ENCODE data around the gene MINPP1.

The MINPP1 gene

GRCh38 chr10:87565010-87565409 is 60.3 kb downstream of the MINPP1 start:
- in situ Hi-C loops (cut with HindIII; ENCODE audit: low sequenced_read_pairs) = no loop called here
- TF ChIP-seq, protein P1, sequence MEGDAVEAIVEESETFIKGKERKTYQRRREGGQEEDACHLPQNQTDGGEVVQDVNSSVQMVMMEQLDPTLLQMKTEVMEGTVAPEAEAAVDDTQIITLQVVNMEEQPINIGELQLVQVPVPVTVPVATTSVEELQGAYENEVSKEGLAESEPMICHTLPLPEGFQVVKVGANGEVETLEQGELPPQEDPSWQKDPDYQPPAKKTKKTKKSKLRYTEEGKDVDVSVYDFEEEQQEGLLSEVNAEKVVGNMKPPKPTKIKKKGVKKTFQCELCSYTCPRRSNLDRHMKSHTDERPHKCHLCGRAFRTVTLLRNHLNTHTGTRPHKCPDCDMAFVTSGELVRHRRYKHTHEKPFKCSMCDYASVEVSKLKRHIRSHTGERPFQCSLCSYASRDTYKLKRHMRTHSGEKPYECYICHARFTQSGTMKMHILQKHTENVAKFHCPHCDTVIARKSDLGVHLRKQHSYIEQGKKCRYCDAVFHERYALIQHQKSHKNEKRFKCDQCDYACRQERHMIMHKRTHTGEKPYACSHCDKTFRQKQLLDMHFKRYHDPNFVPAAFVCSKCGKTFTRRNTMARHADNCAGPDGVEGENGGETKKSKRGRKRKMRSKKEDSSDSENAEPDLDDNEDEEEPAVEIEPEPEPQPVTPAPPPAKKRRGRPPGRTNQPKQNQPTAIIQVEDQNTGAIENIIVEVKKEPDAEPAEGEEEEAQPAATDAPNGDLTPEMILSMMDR (IDR thresholded peaks at IDR 0.05; ENCODE audit: low read depth, low read length, missing control alignments) = no peak
- no peak overlapping the region for H3K4me3 ChIP-seq (ENCODE audit: low read depth, low read length)
- no peak for DNase-seq (ENCODE audit: low read depth)

- in situ Hi-C loops (cut with HindIII; ENCODE audit: low sequenced_read_pairs) = no loop called here
- TF ChIP-seq, protein P1 (IDR thresholded peaks at IDR 0.05; ENCODE audit: low read depth, low read length, missing control alignments) = no peak
Measured at GRCh38 chr10:87575851-87576250, 71.2 kb downstream of the MINPP1 start.

DNA sequence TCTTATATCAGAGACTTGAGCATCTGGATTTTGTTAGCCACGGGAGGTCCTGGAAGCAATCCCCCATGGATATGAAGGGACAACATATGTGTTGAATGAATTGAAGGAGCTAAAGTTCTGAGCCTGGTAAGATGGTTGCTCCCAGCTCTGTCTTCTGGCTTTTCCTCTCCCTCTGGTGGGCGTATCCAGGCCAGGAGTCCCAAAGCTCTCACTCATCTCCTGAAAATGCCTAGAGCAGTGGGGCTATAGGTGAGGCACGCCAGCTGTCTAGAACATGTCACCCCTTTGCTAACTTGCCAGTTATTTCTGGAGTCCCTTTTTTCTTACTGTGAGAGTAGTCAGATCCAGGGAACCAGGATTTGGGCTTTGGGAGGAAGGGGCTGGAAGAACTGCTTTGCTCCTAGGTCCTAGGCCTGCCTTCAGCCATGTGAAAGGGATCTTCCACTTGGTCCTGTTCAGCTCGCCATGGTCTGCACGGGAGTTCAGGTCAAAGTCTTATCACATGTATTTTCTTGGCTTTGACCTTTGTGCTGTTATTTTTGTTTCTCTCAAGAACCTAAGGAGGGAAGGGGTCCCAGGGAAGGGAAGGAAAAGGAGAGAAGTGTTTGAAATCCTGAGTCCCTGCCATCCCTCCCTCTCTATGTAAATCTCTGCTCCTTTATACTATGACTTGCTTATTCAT is 73.6 kb downstream of the MINPP1 start:
- TF ChIP-seq, protein P1 (IDR thresholded peaks at IDR 0.05; ENCODE audit: low read depth, low read length, missing control alignments) = no peak
- DNase-seq (ENCODE audit: low read depth) = no peak
- H3K4me3 ChIP-seq (ENCODE audit: low read depth, low read length) = no peak overlapping the region
- in situ Hi-C loops (cut with HindIII; ENCODE audit: low sequenced_read_pairs) = no loop called here

More at GRCh38 chr10:87575851-87576250, 71.2 kb downstream of the MINPP1 start:
- DNase-seq (ENCODE audit: low read depth) = no peak
- H3K4me3 ChIP-seq (ENCODE audit: low read depth, low read length) = no peak overlapping the region

DNA sequence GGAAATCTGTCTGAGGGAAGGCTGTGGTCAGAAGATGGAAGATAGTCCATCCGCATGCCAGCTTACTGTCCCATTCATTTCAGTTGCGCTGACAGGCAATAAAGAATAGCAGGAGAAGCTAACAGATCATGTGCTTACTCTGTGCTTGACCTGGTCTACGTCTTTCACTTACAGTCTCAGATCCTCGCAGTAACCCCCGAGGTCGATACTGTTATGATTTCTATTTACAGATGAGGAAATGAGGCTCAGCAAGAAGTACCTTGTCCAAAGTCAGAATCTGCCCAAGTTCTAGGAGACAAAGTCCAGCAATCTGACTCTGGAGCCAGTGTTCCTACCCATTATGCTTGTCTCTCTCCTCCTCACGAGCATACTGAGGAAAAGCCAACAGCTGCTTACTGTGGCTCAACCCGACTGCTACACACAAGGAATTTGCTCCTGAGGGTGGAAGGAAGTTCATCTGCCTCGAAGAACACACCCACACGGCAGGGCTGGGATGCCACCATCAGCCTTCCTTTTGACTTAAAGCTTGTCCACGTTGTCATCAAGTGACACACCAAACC is 74.2 kb downstream of the MINPP1 start:
- in situ Hi-C loops (cut with HindIII; ENCODE audit: low sequenced_read_pairs) = no loop called here
- no peak for DNase-seq (ENCODE audit: low read depth)
- H3K4me3 ChIP-seq (ENCODE audit: low read depth, low read length) = no peak overlapping the region
- TF ChIP-seq, protein P1 (IDR thresholded peaks at IDR 0.05; ENCODE audit: low read depth, low read length, missing control alignments) = no peak

DNA sequence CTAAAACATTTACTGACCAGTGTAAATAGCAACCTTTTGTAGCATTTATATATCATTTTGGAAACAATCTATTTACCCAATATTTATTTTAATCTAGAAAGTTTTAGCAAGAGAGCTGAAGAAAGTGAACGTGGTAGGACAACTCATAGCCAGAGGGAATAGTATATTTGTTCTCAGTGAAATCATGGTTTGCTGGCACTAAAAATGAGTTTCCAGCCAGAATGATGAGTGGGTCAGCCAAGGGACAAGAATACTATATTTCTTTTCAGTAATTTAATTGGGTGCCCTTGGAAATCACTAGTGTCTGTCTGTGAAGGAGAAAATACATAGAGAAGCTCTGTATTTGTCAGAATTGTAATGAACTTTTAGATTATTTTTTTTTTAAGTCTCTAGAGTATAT is 74.9 kb downstream of the MINPP1 start:
- TF ChIP-seq, protein P1 (IDR thresholded peaks at IDR 0.05; ENCODE audit: low read depth, low read length, missing control alignments) = no peak
- in situ Hi-C loops (cut with HindIII; ENCODE audit: low sequenced_read_pairs) = no loop called here
- no peak overlapping the region for H3K4me3 ChIP-seq (ENCODE audit: low read depth, low read length)
- no peak for DNase-seq (ENCODE audit: low read depth)

DNA sequence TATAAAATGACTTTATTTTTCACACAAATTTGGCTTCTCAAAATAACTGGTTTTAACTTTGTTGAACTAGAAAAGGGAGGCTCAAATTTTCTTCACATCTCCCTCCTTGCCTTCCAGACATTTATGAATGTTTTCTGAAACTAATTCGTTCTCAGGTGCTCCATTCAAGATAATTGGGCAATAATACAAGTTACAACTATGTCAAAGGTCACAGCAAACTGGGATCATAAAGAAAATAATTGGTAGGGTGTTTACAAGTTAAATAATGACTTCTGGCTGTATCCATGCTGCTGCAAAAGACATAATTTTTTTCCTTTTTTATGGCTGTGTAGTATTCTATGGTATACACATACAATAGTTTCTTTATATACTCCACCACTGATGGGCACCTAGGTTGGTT is 75.3 kb downstream of the MINPP1 start:
- in situ Hi-C loops (cut with HindIII; ENCODE audit: low sequenced_read_pairs) = no loop called here
- TF ChIP-seq, protein P1 (IDR thresholded peaks at IDR 0.05; ENCODE audit: low read depth, low read length, missing control alignments) = no peak
- no peak overlapping the region for H3K4me3 ChIP-seq (ENCODE audit: low read depth, low read length)
- no peak for DNase-seq (ENCODE audit: low read depth)

Data from astrocyte of the cerebellum (primary cell).